Spleen (tissue), 7 donors: ENCODE data around the gene ADGRV1.

Source experiments
- CTCF ChIP-seq, 11 experiments: fragments of 200-600 bp in 7 of 11; fragments of 450-650 bp in 4 of 11; sonication (generic) in 4 of 11; IDR thresholded peaks in 8 of 11; conservative IDR thresholded peaks in 3 of 11; 1 replicate in 7 of 11; 2 replicates in 4 of 11; pipeline versions ENCODE4 v1.4.0 to v1.8.0; 2016 to 2021; ENCODE audit warnings: antibody characterized with exemption in 11 of 11, inconsistent platforms in 4 of 11, mild to moderate bottlenecking in 1 of 11
- POLR2A ChIP-seq, 3 donors: fragments of 450-650 bp; IDR thresholded peaks; one replicate each; pipeline ENCODE4 v1.5.1; 2017; ENCODE audit warnings: antibody characterized with exemption in 3 of 3, mild to moderate bottlenecking in 1 of 3
- POLR2AphosphoS5 ChIP-seq, 3 donors: sonication (generic); formaldehyde crosslinking; IDR thresholded peaks; one replicate each; pipeline ENCODE4 v1.5.1; 2017; ENCODE audit warnings: antibody characterized with exemption in 3 of 3
- donor health status: DM: no; HTN: no; CAD: no; lungs with moderate emphysema.
- donor health status: DM: no; HTN: no; CAD: no.
- donor health status: DM: no; HTN: no; CAD: no.

DNA sequence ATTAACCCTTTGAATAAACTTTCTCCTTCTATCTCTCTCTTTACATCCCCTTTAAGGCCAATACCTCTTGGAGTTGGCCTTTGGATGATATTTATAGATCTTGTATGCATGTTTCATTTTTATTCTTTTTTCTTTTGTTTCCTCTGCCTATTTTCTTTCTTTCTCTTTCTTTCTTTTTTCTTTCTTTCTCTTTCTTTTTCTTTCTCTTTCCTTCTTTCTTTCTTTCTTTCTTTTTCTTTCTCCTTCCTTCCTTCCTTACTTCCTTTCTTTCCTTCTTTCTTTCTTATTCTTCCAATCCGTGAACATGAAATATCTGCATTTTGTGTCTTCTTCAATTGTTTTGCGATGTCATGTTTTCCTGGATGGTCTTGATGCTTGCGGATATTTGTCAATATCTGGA, 276.1 kb downstream of the ADGRV1 start:
- TF ChIP-seq CTCF (IDR thresholded peaks at IDR 0.05 in 8 of 11, conservative IDR thresholded peaks at IDR 0.05 in 3 of 11) (no peak), POLR2AphosphoS5 (IDR thresholded peaks at IDR 0.05) (no peak), POLR2A (IDR thresholded peaks at IDR 0.05) (no peak)
